H9 (cell line): ENCODE measurements around the gene SMIM23. TPM values are rescaled to one million over a fixed set of nuclear protein-coding genes. Genes with fewer than 3 reads are reported as not detected.
A peak's percentile ranks its signal among the peaks of the same experiment; 100 is the strongest.

Source experiments
- DNase-seq: peaks from one replicate; pipeline ENCODE4 v3.0.0-alpha.2; 2017
- H2AFZ ChIP-seq: one replicate; pipeline ENCODE4 v1.6.1; 2013; ENCODE audit warnings: mild to moderate bottlenecking, low read length, control low read depth, moderate library complexity
- H2AK5ac ChIP-seq: 2 replicates; pipeline ENCODE4 v1.6.1; 2013; ENCODE audit warnings: low read length, control low read depth, mixed read lengths; ENCODE audit not compliant: insufficient read length
- H2BK120ac ChIP-seq: one replicate; pipeline ENCODE4 v1.6.1; 2013; ENCODE audit warnings: low read depth, mild to moderate bottlenecking, low read length, control low read depth, inconsistent platforms; ENCODE audit not compliant: poor library complexity, severe bottlenecking
- H2BK12ac ChIP-seq: 2 replicates; pipeline ENCODE4 v1.6.1; 2013; ENCODE audit warnings: low read length, control low read depth, mixed read lengths, low read depth; ENCODE audit not compliant: insufficient read length
- H2BK15ac ChIP-seq: 2 replicates; pipeline ENCODE4 v1.6.1; 2013; ENCODE audit warnings: low read depth, low read length, control low read depth
- H2BK20ac ChIP-seq: one replicate; pipeline ENCODE4 v1.6.1; 2013; ENCODE audit warnings: low read depth, mild to moderate bottlenecking, low read length, control low read depth, inconsistent platforms; ENCODE audit not compliant: poor library complexity, severe bottlenecking
- H2BK5ac ChIP-seq: 2 replicates; pipeline ENCODE4 v1.6.1; 2013; ENCODE audit warnings: low read length, control low read depth, mixed read lengths; ENCODE audit not compliant: insufficient read length
- H3K14ac ChIP-seq: 2 replicates; pipeline ENCODE4 v1.6.1; 2013; ENCODE audit warnings: low read length, control low read depth; ENCODE audit not compliant: insufficient read depth
- H3K18ac ChIP-seq: 2 replicates; pipeline ENCODE4 v1.6.1; 2013; ENCODE audit warnings: low read depth, mild to moderate bottlenecking, mixed read lengths, low read length, control low read depth; ENCODE audit not compliant: insufficient read length
- H3K23ac ChIP-seq: 2 replicates; pipeline ENCODE4 v1.6.1; 2013; ENCODE audit warnings: low read length, control low read depth, mixed read lengths, low read depth; ENCODE audit not compliant: insufficient read length
- H3K23me2 ChIP-seq: 2 replicates; pipeline ENCODE4 v1.6.1; 2013; ENCODE audit warnings: low read depth, mild to moderate bottlenecking, mixed read lengths, low read length, control low read depth; ENCODE audit not compliant: insufficient read length, poor library complexity, severe bottlenecking
- H3K27ac ChIP-seq: 2 replicates; pipeline ENCODE4 v1.5.1; 2013; ENCODE audit warnings: low read length, control low read depth, mixed read lengths, low read depth; ENCODE audit not compliant: insufficient read length
- H3K27me3 ChIP-seq: 2 replicates; pipeline ENCODE4 v1.6.1; 2013; ENCODE audit warnings: low read length, control low read depth, inconsistent platforms; ENCODE audit not compliant: insufficient read depth
- H3K4ac ChIP-seq: 2 replicates; pipeline ENCODE4 v1.6.1; 2013; ENCODE audit warnings: low read depth, mild to moderate bottlenecking, control low read depth, inconsistent platforms, low read length, moderate library complexity
- H3K4me1 ChIP-seq: 2 replicates; pipeline ENCODE4 v1.6.1; 2013; ENCODE audit warnings: low read length, control low read depth, inconsistent platforms; ENCODE audit not compliant: insufficient read depth
- H3K4me2 ChIP-seq: 2 replicates; pipeline ENCODE4 v1.6.1; 2013; ENCODE audit warnings: low read length, control low read depth, mixed read lengths; ENCODE audit not compliant: insufficient read length, insufficient read depth
- H3K56ac ChIP-seq: 2 replicates; pipeline ENCODE4 v1.6.1; 2013; ENCODE audit warnings: low read depth, mild to moderate bottlenecking, mixed read lengths, low read length, control low read depth; ENCODE audit not compliant: insufficient read length
- H3K79me1 ChIP-seq: 2 replicates; pipeline ENCODE4 v1.6.1; 2013; ENCODE audit warnings: low read depth, mild to moderate bottlenecking, moderate library complexity, low read length, control low read depth, inconsistent platforms; ENCODE audit not compliant: insufficient read depth, poor library complexity, severe bottlenecking
- H3K79me2 ChIP-seq: 2 replicates; pipeline ENCODE4 v1.6.1; 2013; ENCODE audit warnings: low read length, control low read depth, inconsistent platforms; ENCODE audit not compliant: insufficient read depth
- H3K9ac ChIP-seq: 2 replicates; pipeline ENCODE4 v1.6.1; 2013; ENCODE audit warnings: low read length, control low read depth, mixed read lengths; ENCODE audit not compliant: insufficient read length; ENCODE audit errors: extremely low read depth
- H3K9me3 ChIP-seq: one replicate; pipeline ENCODE4 v1.6.1; 2013; ENCODE audit warnings: low read depth, low read length, inconsistent platforms; ENCODE audit not compliant: control insufficient read depth
- H3T11ph ChIP-seq: one replicate; pipeline ENCODE4 v1.6.1; 2013; ENCODE audit warnings: mild to moderate bottlenecking, low read length, control low read depth, inconsistent platforms
- H4K20me1 ChIP-seq: one replicate; pipeline ENCODE4 v1.6.1; 2013; ENCODE audit not compliant: control insufficient read depth, insufficient read length, insufficient read depth
- H4K5ac ChIP-seq: 2 replicates; pipeline ENCODE4 v1.6.1; 2013; ENCODE audit warnings: low read depth, mild to moderate bottlenecking, mixed read lengths, low read length, control low read depth; ENCODE audit not compliant: insufficient read length
- H4K8ac ChIP-seq: replicated peaks from 2 replicates; pipeline ENCODE4 v1.6.1; 2013; ENCODE audit warnings: low read length, control low read depth, mixed read lengths, low read depth; ENCODE audit not compliant: insufficient read length
- H4K91ac ChIP-seq: 2 replicates; pipeline ENCODE4 v1.6.1; 2013; ENCODE audit warnings: low read depth, mild to moderate bottlenecking, moderate library complexity, mixed read lengths, low read length, control low read depth; ENCODE audit not compliant: insufficient read length
- H3K27ac Mint-ChIP-seq, 3 experiments: 2 replicates in 2 of 3; 3 replicates in 1 of 3; pipeline ENCODE4 v1.8.0; 2020 to 2021; ENCODE audit warnings: mixed read lengths in 3 of 3, mild to moderate bottlenecking in 1 of 3, moderate library complexity in 1 of 3
- H3K27me3 Mint-ChIP-seq: 2 replicates; pipeline ENCODE4 v1.8.0; 2021; ENCODE audit warnings: low read depth, mild to moderate bottlenecking, moderate library complexity, mixed read lengths
- H3K36me3 Mint-ChIP-seq, 3 experiments: 2 replicates in 2 of 3; 3 replicates in 1 of 3; pipeline ENCODE4 v1.8.0; 2020 to 2021; ENCODE audit warnings: low read depth in 3 of 3, mixed read lengths in 3 of 3; ENCODE audit not compliant: insufficient read depth in 1 of 3
- H3K4me1 Mint-ChIP-seq, 2 experiments: 2 replicates each; pipeline ENCODE4 v1.8.0; 2020; ENCODE audit warnings: mixed read lengths in 2 of 2
- H3K4me3 Mint-ChIP-seq, 2 experiments: 2 replicates in 1 of 2; 3 replicates in 1 of 2; pipeline ENCODE4 v1.8.0; 2020 to 2021; ENCODE audit warnings: mild to moderate bottlenecking in 2 of 2, mixed read lengths in 2 of 2, moderate library complexity in 1 of 2
- H3K9me3 Mint-ChIP-seq, 2 experiments: 2 replicates in 1 of 2; 3 replicates in 1 of 2; pipeline ENCODE4 v1.8.0; 2020; ENCODE audit warnings: mild to moderate bottlenecking in 2 of 2, mixed read lengths in 2 of 2, moderate library complexity in 1 of 2
- CTCF ChIP-seq: fragments of 200-600 bp; sonication (generic); conservative IDR thresholded peaks from 3 replicates; pipeline ENCODE4 v1.8.0; 2021; ENCODE audit warnings: antibody characterized with exemption, mild to moderate bottlenecking
- WGBS: extraction: QIAGEN DNeasy Blood & Tissue Kit; methylation state at CpG from one replicate; pipeline ENCODE4 v1.1.7; 2013; ENCODE audit warnings: missing lambda C conversion rate, low lambda C conversion rate, mixed read lengths; ENCODE audit not compliant: insufficient read length; ENCODE audit errors: extremely low coverage; 5-methylcytosine and 5-hydroxymethylcytosine counted together
- total RNA-seq: library from RNA; stranded (reverse); gene quantifications from 2 replicates; pipeline ENCODE4 v1.2.1, GENCODE V29; 2021

SMIM23 gene
- total RNA-seq, 1 experiment from 2014 or later = not detected

DNA sequence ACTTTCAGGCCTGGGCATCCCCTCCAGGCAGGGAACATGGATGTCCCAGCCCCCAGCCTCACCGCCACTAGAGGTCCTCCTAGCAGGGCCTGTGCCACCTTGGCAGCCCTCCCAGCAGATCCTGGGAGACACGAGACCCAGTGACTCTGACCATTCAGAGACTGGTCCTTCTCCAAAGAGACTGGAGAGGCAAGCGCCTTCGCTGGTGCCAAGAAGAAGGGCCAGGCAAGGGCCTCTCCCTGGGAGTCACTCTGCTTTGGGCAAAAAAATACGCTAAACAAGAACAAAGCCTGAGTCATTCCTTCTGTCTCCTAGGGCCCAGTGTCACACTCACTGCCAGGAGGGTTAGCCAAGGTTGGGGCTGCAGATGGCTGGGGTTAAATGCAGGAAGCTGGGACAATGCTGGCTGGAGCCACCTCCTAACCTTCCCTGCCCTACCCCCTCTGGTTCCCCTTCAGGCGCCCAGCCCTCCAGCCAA lies 35.3 kb upstream of the SMIM23 start:
- H3K23ac ChIP-seq = no peak overlapping the region
- H3K4me2 ChIP-seq = no peak overlapping the region
- no peak overlapping the region for H3K56ac ChIP-seq
- H2BK20ac ChIP-seq = no peak overlapping the region
- Mint-ChIP-seq H3K36me3 (no peaks in the 10 kb centered on the region), H3K9me3 (no peaks in the 10 kb centered on the region), H3K27ac (no peak overlapping the region), H3K4me3 (no peak overlapping the region), H3K27me3 (peaks cover 5% of the 10 kb centered on the region), H3K4me1 (no peaks in the 10 kb centered on the region)
- H2BK15ac ChIP-seq = no peak overlapping the region
- no peak overlapping the region for H2AFZ ChIP-seq
- no peak overlapping the region for H4K91ac ChIP-seq
- no peak overlapping the region for H3K18ac ChIP-seq
- no peak overlapping the region for H2BK12ac ChIP-seq
- no peak overlapping the region for H2AK5ac ChIP-seq
- H4K20me1 ChIP-seq = no peaks in the 10 kb centered on the region
- H3K79me1 ChIP-seq = no peaks in the 10 kb centered on the region
- H3K4ac ChIP-seq = no peak overlapping the region
- H3K27ac ChIP-seq = no peak overlapping the region
- no peak overlapping the region for H2BK120ac ChIP-seq
- no peak overlapping the region for H4K8ac ChIP-seq
- H2BK5ac ChIP-seq = no peak overlapping the region
- no peaks in the 10 kb centered on the region for H3K23me2 ChIP-seq
- DNase-seq = peak; percentile 74
- no peaks in the 10 kb centered on the region for H3K9me3 ChIP-seq
- no peak overlapping the region for H4K5ac ChIP-seq
- H3T11ph ChIP-seq = no peak overlapping the region
- H3K4me1 ChIP-seq = no peaks in the 10 kb centered on the region
- H3K14ac ChIP-seq = no peak overlapping the region
- WGBS = no CpG with 5 or more reads among the region's 6 CpGs
- no peaks in the 10 kb centered on the region for H3K79me2 ChIP-seq
- no peaks in the 10 kb centered on the region; the same call in 1 of the 2 replicates for H3K27me3 ChIP-seq
- TF ChIP-seq CTCF = peak; percentile 66
- no peak overlapping the region for H3K9ac ChIP-seq
